ENCODE measurements around the gene ZNF107. TPM values are rescaled to one million over a fixed set of nuclear protein-coding genes. Genes with fewer than 3 reads are reported as not detected.
"Not testable (repeated sequence)": the region's sequence is repeated elsewhere in the genome, so short reads cannot be mapped to it uniquely, and the experiment has no call there.

Gene ZNF107
- polyA plus RNA-seq, 3 donors = 0.44 to 0.89 (median 0.65) TPM

DNA sequence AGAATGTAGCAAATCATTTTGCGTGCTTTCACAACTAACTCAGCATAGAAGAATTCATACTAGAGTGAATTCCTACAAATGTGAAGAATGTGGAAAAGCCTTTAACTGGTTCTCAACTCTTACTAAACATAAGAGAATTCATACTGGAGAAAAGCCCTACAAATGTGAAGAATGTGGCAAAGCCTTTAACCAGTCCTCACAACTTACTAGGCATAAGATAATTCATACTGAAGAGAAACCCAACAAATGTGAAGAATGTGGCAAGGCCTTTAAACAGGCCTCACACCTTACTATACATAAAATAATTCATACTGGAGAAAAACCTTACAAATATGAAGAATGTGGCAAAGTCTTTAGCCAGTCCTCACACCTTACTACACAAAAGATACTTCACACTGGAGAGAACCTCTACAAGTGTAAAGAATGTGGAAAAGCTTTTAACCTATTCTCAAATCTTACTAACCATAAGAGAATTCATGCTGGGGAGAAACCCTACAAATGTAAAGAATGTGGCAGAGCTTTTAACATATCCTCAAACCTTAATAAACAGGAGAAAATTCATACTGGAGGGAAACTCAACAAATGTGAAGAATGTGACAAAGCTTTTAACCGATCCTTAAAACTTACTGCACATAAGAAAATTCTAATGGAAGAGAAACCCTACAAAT, 40.8 kb downstream of the ZNF107 start:
- H4K20me1 ChIP-seq (ENCODE audit: insufficient read depth, low read length) = no peaks in the 10 kb centered on the region
- intact Hi-C loops (cut with micrococcal nuclease) = loop anchor here in 1 of 2 donors (5.0 kb wide), 1 partner anchor 51 kb away; no protein-coding TSS in a partner anchor
- H3K36me3 ChIP-seq (replicated peaks in 1 of 2; ENCODE audit: control insufficient read depth in 1 of 2, insufficient read depth in 2 of 2, low read length in 2 of 2) = peaks cover 0 to 23% of the 10 kb centered on the region in 2 donors
- H3K9ac ChIP-seq (ENCODE audit: insufficient read depth, low read length, poor library complexity, severe bottlenecking) = no peak overlapping the region
- peaks cover 21 to 80% (median 74%) of the 10 kb centered on the region in 7 donors for H3K9me3 Mint-ChIP-seq
- H3K4me1 Mint-ChIP-seq = no peaks in the 10 kb centered on the region
- H3K27me3 Mint-ChIP-seq (ENCODE audit: low read depth in 3 of 3) = peaks cover 0 to 2% (median 0%) of the 10 kb centered on the region in 3 donors
- TF ChIP-seq, protein P1, sequence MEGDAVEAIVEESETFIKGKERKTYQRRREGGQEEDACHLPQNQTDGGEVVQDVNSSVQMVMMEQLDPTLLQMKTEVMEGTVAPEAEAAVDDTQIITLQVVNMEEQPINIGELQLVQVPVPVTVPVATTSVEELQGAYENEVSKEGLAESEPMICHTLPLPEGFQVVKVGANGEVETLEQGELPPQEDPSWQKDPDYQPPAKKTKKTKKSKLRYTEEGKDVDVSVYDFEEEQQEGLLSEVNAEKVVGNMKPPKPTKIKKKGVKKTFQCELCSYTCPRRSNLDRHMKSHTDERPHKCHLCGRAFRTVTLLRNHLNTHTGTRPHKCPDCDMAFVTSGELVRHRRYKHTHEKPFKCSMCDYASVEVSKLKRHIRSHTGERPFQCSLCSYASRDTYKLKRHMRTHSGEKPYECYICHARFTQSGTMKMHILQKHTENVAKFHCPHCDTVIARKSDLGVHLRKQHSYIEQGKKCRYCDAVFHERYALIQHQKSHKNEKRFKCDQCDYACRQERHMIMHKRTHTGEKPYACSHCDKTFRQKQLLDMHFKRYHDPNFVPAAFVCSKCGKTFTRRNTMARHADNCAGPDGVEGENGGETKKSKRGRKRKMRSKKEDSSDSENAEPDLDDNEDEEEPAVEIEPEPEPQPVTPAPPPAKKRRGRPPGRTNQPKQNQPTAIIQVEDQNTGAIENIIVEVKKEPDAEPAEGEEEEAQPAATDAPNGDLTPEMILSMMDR (IDR thresholded peaks at IDR 0.05) = no peak
- H3K4me1 ChIP-seq (ENCODE audit: control insufficient read depth in 1 of 2, insufficient read depth in 2 of 2, low read length in 2 of 2) = no peaks in the 10 kb centered on the region
- H3K36me3 Mint-ChIP-seq = peaks cover 13 to 28% of the 10 kb centered on the region in 2 donors
- no peak for DNase-seq
- no peaks in the 10 kb centered on the region for H3K27me3 ChIP-seq (ENCODE audit: control insufficient read depth in 2 of 2, insufficient read depth in 2 of 2, low read length in 2 of 2)
- no peak overlapping the region for H3K4me2 ChIP-seq (replicated peaks; ENCODE audit: extremely low read depth, low read length, poor library complexity, severe bottlenecking)
- no peak overlapping the region for H3K27ac ChIP-seq (ENCODE audit: low read depth in 1 of 2, low read length in 2 of 2)
- H3K27ac Mint-ChIP-seq = no peak overlapping the region
- no CpG with 5 or more reads among the region's 2 CpGs for WGBS (ENCODE audit: insufficient coverage)
- no peaks in the 10 kb centered on the region for H3K79me2 ChIP-seq (ENCODE audit: insufficient read depth, low read length)
- H3K4me3 Mint-ChIP-seq = no peak overlapping the region
- no peak overlapping the region for H2AFZ ChIP-seq (ENCODE audit: insufficient read depth, low read depth, low read length, poor library complexity, severe bottlenecking)
- H3K9me3 ChIP-seq (replicated peaks in 1 of 2; ENCODE audit: control insufficient read depth in 1 of 2, insufficient read depth in 1 of 2, low read length in 2 of 2) = peaks cover 34 to 84% of the 10 kb centered on the region in 2 donors
- H3K4me3 ChIP-seq (replicated peaks in 1 of 3; ENCODE audit: low read depth in 2 of 3, low read length in 3 of 3) = peak overlapping the region in 1 of 3 experiments; percentile 33

DNA sequence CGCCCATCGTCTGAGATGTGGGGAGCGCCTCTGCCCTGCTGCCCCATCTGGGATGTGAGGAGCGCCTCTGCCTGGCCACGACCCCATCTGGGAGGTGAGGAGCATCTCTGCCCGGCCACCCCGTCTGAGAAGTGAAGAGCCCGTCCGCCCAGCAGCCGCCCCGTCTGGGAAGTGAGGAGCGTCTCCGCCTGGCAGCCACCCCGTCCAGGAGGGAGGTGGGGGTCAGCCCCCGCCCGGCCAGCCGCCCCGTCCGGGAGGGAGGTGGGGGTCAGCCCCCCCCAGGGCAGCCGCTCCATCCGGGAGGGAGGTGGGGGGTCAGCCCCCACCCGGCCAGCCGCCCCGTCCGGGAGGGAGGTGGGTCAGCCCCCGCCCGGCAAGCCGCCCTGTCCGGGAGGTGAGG, 52.0 kb downstream of the ZNF107 start:
- H3K27me3 Mint-ChIP-seq (ENCODE audit: low read depth in 3 of 3); intact Hi-C loops (cut with micrococcal nuclease); H3K36me3 Mint-ChIP-seq; H3K36me3 ChIP-seq (replicated peaks in 1 of 2; ENCODE audit: control insufficient read depth in 1 of 2, insufficient read depth in 2 of 2, low read length in 2 of 2); H3K27ac ChIP-seq (ENCODE audit: low read depth in 1 of 2, low read length in 2 of 2); H3K27me3 ChIP-seq (ENCODE audit: control insufficient read depth in 2 of 2, insufficient read depth in 2 of 2, low read length in 2 of 2); H4K20me1 ChIP-seq (ENCODE audit: insufficient read depth, low read length); H3K9ac ChIP-seq (ENCODE audit: insufficient read depth, low read length, poor library complexity, severe bottlenecking); H3K4me2 ChIP-seq (replicated peaks; ENCODE audit: extremely low read depth, low read length, poor library complexity, severe bottlenecking); DNase-seq; H3K4me1 ChIP-seq (ENCODE audit: control insufficient read depth in 1 of 2, insufficient read depth in 2 of 2, low read length in 2 of 2); H3K79me2 ChIP-seq (ENCODE audit: insufficient read depth, low read length); H2AFZ ChIP-seq (ENCODE audit: insufficient read depth, low read depth, low read length, poor library complexity, severe bottlenecking); H3K4me1 Mint-ChIP-seq; H3K27ac Mint-ChIP-seq; H3K4me3 Mint-ChIP-seq; H3K4me3 ChIP-seq (replicated peaks in 1 of 3; ENCODE audit: low read depth in 2 of 3, low read length in 3 of 3): not testable (repeated sequence)
- peaks cover 15 to 65% (median 53%) of the 10 kb centered on the region in 7 donors for H3K9me3 Mint-ChIP-seq
- H3K9me3 ChIP-seq (replicated peaks in 1 of 2; ENCODE audit: control insufficient read depth in 1 of 2, insufficient read depth in 1 of 2, low read length in 2 of 2) = peaks cover 46 to 47% of the 10 kb centered on the region in 2 donors
- WGBS (ENCODE audit: insufficient coverage) = 92% methylated on average over 4 of the region's 29 CpGs
